Astrocyte (in vitro differentiated cells and primary cell): ENCODE data around the gene DNAJC4. TPM values are rescaled to one million over a fixed set of nuclear protein-coding genes. Genes with fewer than 3 reads are reported as not detected.
A peak's percentile ranks its signal among the peaks of the same experiment; 100 is the strongest.

ENCODE experiments used
- DNase-seq: peaks from one replicate; pipeline ENCODE4 v3.0.0-alpha.2; 2010; ENCODE audit warnings: low read depth
- FAIRE-seq: peaks from 2 replicates; lab custom pipeline; 2011; peaks lifted over from hg19 to GRCh38; lab: Jason Lieb, UNC
- H2AFZ ChIP-seq: 2 replicates; pipeline ENCODE4 v1.6.0; 2012; ENCODE audit warnings: low read depth, low read length, inconsistent platforms
- H3K27ac ChIP-seq: 2 replicates; pipeline ENCODE4 v1.5.1; 2011; ENCODE audit warnings: low read depth, low read length, inconsistent platforms
- H3K27me3 ChIP-seq: 2 replicates; pipeline ENCODE4 v1.6.0; 2011; ENCODE audit warnings: low read length, inconsistent platforms; ENCODE audit not compliant: insufficient read depth
- H3K36me3 ChIP-seq: 2 replicates; pipeline ENCODE4 v1.5.1; 2011; ENCODE audit warnings: low read length, inconsistent platforms; ENCODE audit not compliant: insufficient read depth
- H3K4me1 ChIP-seq: 2 replicates; pipeline ENCODE4 v1.5.1; 2011; ENCODE audit warnings: low read length, inconsistent platforms; ENCODE audit not compliant: insufficient read depth
- H3K4me2 ChIP-seq: 2 replicates; pipeline ENCODE4 v1.6.0; 2012; ENCODE audit warnings: low read length, inconsistent platforms
- H3K4me3 ChIP-seq: 2 replicates; pipeline ENCODE4 v1.5.1; 2011; ENCODE audit warnings: low read depth, mild to moderate bottlenecking, low read length, inconsistent platforms; ENCODE audit not compliant: insufficient read depth
- H3K79me2 ChIP-seq: 2 replicates; pipeline ENCODE4 v1.6.0; 2012; ENCODE audit warnings: mild to moderate bottlenecking, low read length, inconsistent platforms; ENCODE audit not compliant: insufficient read depth
- H3K9ac ChIP-seq: 2 replicates; pipeline ENCODE4 v1.6.0; 2012; ENCODE audit warnings: mild to moderate bottlenecking, low read length, inconsistent platforms
- H3K9me3 ChIP-seq: 2 replicates; pipeline ENCODE4 v1.5.1; 2012; ENCODE audit warnings: low read depth, mild to moderate bottlenecking, low read length, inconsistent platforms; ENCODE audit not compliant: insufficient read depth
- H4K20me1 ChIP-seq: 2 replicates; pipeline ENCODE4 v1.6.0; 2012; ENCODE audit warnings: low read length, inconsistent platforms; ENCODE audit not compliant: insufficient read depth
- H3K27ac Mint-ChIP-seq: one replicate; pipeline ENCODE4 v1.8.0; 2021; ENCODE audit warnings: mild to moderate bottlenecking, mixed read lengths; ENCODE audit not compliant: unreplicated experiment
- H3K27me3 Mint-ChIP-seq: one replicate; pipeline ENCODE4 v1.8.0; 2021; ENCODE audit warnings: low read depth, mixed read lengths; ENCODE audit not compliant: unreplicated experiment
- H3K36me3 Mint-ChIP-seq: one replicate; pipeline ENCODE4 v1.8.0; 2021; ENCODE audit warnings: low read depth, mixed read lengths; ENCODE audit not compliant: unreplicated experiment
- H3K4me1 Mint-ChIP-seq: one replicate; pipeline ENCODE4 v1.8.0; 2021; ENCODE audit warnings: low read depth, mixed read lengths; ENCODE audit not compliant: unreplicated experiment
- H3K4me3 Mint-ChIP-seq: one replicate; pipeline ENCODE4 v1.8.0; 2021; ENCODE audit warnings: mild to moderate bottlenecking, moderate library complexity, mixed read lengths; ENCODE audit not compliant: unreplicated experiment
- H3K9me3 Mint-ChIP-seq: one replicate; pipeline ENCODE4 v1.8.0; 2021; ENCODE audit warnings: mild to moderate bottlenecking, mixed read lengths; ENCODE audit not compliant: unreplicated experiment
- CTCF ChIP-seq: IDR thresholded peaks from 2 replicates; pipeline ENCODE4 v1.5.1; 2011; ENCODE audit warnings: low read depth, mild to moderate bottlenecking, inconsistent platforms, low read length, moderate library complexity; ENCODE audit not compliant: insufficient read depth
- EZH2 ChIP-seq: IDR thresholded peaks from 2 replicates; pipeline ENCODE4 v1.6.1; 2012; ENCODE audit warnings: mild to moderate bottlenecking, low read length, inconsistent platforms; ENCODE audit not compliant: insufficient read depth
- total RNA-seq: library from RNA; stranded (reverse); gene quantifications from 2 replicates; pipeline ENCODE4 v1.2.1, GENCODE V29; 2021

The DNAJC4 gene
- total RNA-seq, 1 donor from 2014 or later, result 23.8 TPM

GRCh38 chr11:64231546-64231945 is 1.2 kb downstream of the DNAJC4 start:
- Histone ChIP-seq H3K79me2 (peaks cover 24% of the 10 kb centered on the region), H3K9ac (no peak overlapping the region), H3K36me3 (no peaks in the 10 kb centered on the region), H3K4me1 (peaks cover 31% of the 10 kb centered on the region), H3K4me2 (peak overlapping the region; percentile 100), H3K27me3 (no peaks in the 10 kb centered on the region), H2AFZ (no peak overlapping the region), H3K9me3 (no peaks in the 10 kb centered on the region), H3K27ac (no peak overlapping the region), H3K4me3 (no peak overlapping the region), H4K20me1 (peaks cover 14% of the 10 kb centered on the region)
- Mint-ChIP-seq H3K27ac (no peak overlapping the region), H3K27me3 (no peaks in the 10 kb centered on the region), H3K4me1 (peaks cover 10% of the 10 kb centered on the region), H3K4me3 (peak overlapping the region; percentile 85), H3K9me3 (no peaks in the 10 kb centered on the region), H3K36me3 (no peaks in the 10 kb centered on the region)
- no peak for TF ChIP-seq CTCF
- no peak for TF ChIP-seq EZH2
- DNase-seq (no peak), FAIRE-seq (no peak)

- TF ChIP-seq EZH2 (no peak), CTCF (no peak)
- FAIRE-seq (no peak), DNase-seq (no peak)
- no peak overlapping the region for H3K27ac Mint-ChIP-seq
- H3K27me3 Mint-ChIP-seq, result no peaks in the 10 kb centered on the region
- Histone ChIP-seq H3K27me3 (no peaks in the 10 kb centered on the region), H3K79me2 (peaks cover 15% of the 10 kb centered on the region), H3K4me3 (no peak overlapping the region), H3K36me3 (no peaks in the 10 kb centered on the region), H2AFZ (no peak overlapping the region), H3K27ac (no peak overlapping the region), H3K4me2 (no peak overlapping the region), H3K9me3 (no peaks in the 10 kb centered on the region), H3K4me1 (peaks cover 23% of the 10 kb centered on the region), H3K9ac (no peak overlapping the region), H4K20me1 (peaks cover 12% of the 10 kb centered on the region)
- peak overlapping the region; percentile 85 for H3K4me3 Mint-ChIP-seq
- H3K9me3 Mint-ChIP-seq, result no peaks in the 10 kb centered on the region
- no peaks in the 10 kb centered on the region for H3K36me3 Mint-ChIP-seq
- H3K4me1 Mint-ChIP-seq, result peaks cover 7% of the 10 kb centered on the region
Observed at GRCh38 chr11:64232182-64232966, 2.0 kb downstream of the DNAJC4 start.

- Histone ChIP-seq H2AFZ (no peak overlapping the region), H3K4me3 (no peak overlapping the region), H3K79me2 (peaks cover 12% of the 10 kb centered on the region), H3K4me2 (no peak overlapping the region), H4K20me1 (peaks cover 11% of the 10 kb centered on the region), H3K9ac (no peak overlapping the region), H3K27ac (no peak overlapping the region), H3K27me3 (no peaks in the 10 kb centered on the region), H3K36me3 (peaks cover 4% of the 10 kb centered on the region), H3K9me3 (no peaks in the 10 kb centered on the region), H3K4me1 (peaks cover 20% of the 10 kb centered on the region)
- TF ChIP-seq EZH2 (no peak), CTCF (no peak)
- Mint-ChIP-seq H3K27me3 (no peaks in the 10 kb centered on the region), H3K27ac (no peak overlapping the region), H3K4me3 (peak overlapping the region; percentile 66), H3K9me3 (no peaks in the 10 kb centered on the region), H3K4me1 (peaks cover 3% of the 10 kb centered on the region), H3K36me3 (no peaks in the 10 kb centered on the region)
- FAIRE-seq, result no peak
- no peak for DNase-seq
Observed at GRCh38 chr11:64232967-64233315, 2.6 kb downstream of the DNAJC4 start.
